Measurements from ENCODE around the gene MRGPRF.

MRGPRF gene

DNA sequence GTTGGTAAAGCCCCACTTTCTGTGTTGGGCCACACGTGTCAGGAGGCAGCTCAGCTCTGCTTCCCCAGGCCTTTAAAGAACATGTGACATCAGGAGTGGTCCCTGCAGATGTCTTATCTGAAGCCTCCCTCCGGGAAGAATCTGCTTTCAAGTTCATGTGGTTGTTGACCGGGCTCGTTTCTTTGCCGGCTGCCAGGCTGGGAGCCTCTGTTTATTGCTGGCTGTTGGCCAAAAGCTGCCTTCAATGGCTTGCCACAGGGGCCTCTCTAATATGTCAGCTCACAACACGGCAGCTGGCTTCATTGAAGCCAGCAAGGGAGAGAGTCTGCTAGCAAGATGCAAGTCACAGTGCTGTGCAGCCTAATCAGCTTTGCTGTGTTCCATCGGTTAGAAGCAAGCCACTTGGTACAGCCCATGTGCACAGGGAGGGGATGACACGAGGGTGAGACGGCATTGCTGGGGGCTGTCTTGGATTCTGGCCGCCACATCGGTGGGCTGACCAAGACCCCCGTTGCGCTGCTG, 14.6 kb downstream of the MRGPRF start:
- TF ChIP-seq, protein P1, sequence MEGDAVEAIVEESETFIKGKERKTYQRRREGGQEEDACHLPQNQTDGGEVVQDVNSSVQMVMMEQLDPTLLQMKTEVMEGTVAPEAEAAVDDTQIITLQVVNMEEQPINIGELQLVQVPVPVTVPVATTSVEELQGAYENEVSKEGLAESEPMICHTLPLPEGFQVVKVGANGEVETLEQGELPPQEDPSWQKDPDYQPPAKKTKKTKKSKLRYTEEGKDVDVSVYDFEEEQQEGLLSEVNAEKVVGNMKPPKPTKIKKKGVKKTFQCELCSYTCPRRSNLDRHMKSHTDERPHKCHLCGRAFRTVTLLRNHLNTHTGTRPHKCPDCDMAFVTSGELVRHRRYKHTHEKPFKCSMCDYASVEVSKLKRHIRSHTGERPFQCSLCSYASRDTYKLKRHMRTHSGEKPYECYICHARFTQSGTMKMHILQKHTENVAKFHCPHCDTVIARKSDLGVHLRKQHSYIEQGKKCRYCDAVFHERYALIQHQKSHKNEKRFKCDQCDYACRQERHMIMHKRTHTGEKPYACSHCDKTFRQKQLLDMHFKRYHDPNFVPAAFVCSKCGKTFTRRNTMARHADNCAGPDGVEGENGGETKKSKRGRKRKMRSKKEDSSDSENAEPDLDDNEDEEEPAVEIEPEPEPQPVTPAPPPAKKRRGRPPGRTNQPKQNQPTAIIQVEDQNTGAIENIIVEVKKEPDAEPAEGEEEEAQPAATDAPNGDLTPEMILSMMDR (IDR thresholded peaks at IDR 0.05; ENCODE audit: insufficient read depth, low read length, missing control alignments) = no peak
- no peak for DNase-seq (ENCODE audit: low read depth, low spot score)
- POLR2A ChIA-PET = no interaction called here
- CTCF ChIA-PET = interaction anchor here (1.3 kb wide), 1 partner anchor 9 kb away, joined by 4 read pairs; no protein-coding TSS in a partner anchor
- no peak overlapping the region for H3K4me3 ChIP-seq (ENCODE audit: low read depth, low read length)

DNA sequence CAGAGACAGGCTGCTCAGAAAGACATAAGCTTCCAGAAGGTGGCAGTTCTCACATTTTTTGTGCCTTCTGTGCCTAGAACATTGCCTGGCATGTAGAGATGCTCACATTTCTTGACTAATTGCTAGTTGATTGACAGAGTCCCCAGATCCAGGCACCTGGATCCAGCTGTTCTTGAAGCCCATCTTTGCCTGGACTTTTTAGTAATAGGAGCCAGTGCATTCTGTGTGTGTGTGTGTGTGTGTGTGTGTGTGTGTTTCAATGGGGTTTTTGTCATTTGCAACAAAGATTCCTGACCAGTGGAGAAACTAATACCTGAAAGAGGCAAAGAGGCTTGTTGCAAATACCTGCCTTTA, 15.1 kb downstream of the MRGPRF start:
- ChIA-PET CTCF (interaction anchor here (1.3 kb wide), 1 partner anchor 10 kb away, joined by 4 read pairs; no protein-coding TSS in a partner anchor), POLR2A (no interaction called here)
- TF ChIP-seq, protein P1 (IDR thresholded peaks at IDR 0.05; ENCODE audit: insufficient read depth, low read length, missing control alignments) = no peak

DNA sequence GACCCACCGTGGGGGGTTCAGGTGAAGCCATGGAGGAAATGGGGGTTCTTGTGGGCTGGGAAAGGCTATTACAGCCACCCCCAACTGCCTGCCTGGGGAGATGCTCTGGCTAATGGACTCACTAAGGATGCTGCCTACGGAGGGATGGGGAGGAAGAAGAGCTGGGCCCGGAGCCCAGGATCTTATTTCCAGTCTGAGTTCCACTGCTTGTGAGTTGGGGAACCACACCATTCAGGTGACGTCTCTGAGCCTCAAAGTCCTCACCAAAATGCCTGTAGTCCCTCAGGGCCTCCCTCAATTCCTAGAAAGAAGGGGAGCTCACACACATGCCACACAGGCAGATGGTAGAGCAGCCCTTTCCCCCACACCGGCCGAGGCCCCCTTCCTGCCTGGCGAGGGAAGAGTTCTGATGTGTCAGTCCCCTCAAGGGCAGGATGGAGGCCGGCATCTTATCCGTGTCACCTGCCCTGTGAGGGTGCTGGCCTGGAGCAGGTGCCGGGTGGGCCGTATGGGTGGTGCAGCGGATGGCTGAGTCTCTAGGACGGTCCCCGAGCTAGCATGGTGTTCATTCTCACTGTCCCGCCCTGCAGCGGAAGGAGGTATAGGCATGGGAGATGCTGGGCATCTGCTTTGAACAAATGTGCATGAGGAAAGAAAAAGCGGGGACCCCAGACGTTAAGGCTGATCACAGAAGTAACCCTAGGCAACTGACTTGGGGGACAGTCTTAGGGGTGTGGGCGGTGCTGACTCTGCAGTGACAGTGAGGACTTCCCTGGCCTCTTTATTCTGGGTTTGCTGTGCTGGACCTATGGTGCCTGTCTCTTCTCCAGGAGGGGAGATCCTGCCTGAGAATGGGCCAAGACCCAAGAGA, 15.7 kb downstream of the MRGPRF start:
- no peak overlapping the region for H3K4me3 ChIP-seq (ENCODE audit: low read depth, low read length)
- TF ChIP-seq, protein P1 (IDR thresholded peaks at IDR 0.05; ENCODE audit: insufficient read depth, low read length, missing control alignments) = no peak
- ChIA-PET POLR2A (no interaction called here), CTCF (interaction anchor here (1.3 kb wide), 1 partner anchor 10 kb away, joined by 4 read pairs; no protein-coding TSS in a partner anchor)
- DNase-seq (ENCODE audit: low read depth, low spot score) = no peak

More for the DNA sequence above, 15.1 kb downstream of the MRGPRF start:
- no peak for DNase-seq (ENCODE audit: low read depth, low spot score)
- no peak overlapping the region for H3K4me3 ChIP-seq (ENCODE audit: low read depth, low read length)

DNA sequence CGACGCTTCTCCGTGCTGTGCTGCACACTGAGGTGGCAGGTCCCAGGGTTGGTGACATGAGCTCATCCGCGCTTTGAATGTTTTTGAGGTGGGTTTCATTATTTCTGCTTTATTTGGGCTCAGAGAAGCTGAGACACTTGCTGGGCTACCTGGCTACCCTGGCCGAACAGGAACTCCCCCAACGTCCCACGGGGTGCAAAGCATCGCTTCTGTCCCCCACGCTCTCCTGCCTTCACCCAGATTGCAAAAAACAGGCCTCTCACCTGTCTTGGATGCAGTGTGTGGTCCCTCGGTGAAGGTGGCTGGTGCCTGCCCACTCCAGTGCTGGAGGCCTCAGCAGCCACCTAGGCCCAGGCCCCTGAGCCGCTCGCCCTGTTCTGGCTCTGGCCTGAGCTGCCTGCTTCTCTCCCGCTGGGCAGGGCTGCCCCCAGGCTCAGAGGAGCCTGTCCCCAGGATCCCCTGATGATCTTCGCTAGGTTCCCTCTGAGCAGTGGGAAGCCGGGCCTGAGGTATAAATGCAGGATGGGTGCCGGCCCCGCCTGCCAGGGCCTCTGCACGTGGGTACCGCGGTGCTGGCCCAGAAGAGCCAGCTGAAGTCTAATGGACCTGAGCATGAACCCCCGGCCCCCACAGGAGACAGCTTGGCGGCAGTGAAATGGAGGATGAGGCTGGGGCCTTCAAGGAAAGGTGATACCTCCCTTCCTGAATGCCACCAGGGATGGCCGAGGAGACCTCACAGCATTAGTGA, 16.5 kb downstream of the MRGPRF start:
- POLR2A ChIA-PET = no interaction called here
- TF ChIP-seq, protein P1 (IDR thresholded peaks at IDR 0.05; ENCODE audit: insufficient read depth, low read length, missing control alignments) = no peak
- CTCF ChIA-PET = no interaction called here
- H3K4me3 ChIP-seq (ENCODE audit: low read depth, low read length) = no peak overlapping the region
- DNase-seq (ENCODE audit: low read depth, low spot score) = no peak

DNA sequence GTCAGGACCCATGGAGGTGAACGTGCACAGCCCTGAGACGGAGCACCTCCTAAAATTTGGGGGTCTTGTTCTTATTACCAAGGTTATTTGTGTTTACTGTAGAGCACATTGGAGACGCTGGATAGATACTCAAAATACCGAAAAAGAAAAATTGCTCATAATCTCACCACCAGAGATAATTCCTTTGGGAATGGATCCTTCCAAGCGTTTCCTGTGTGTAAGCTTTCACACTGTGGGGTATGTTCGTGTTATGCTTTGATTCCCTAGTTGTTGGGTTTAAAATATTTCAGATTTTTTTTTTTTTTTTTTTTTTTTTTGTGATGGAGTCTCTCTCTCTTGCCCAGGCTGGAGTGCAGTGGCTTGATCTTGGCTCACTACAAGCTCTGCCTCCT, 18.2 kb downstream of the MRGPRF start:
- no peak overlapping the region for H3K4me3 ChIP-seq (ENCODE audit: low read depth, low read length)
- CTCF ChIA-PET = no interaction called here
- POLR2A ChIA-PET = no interaction called here
- TF ChIP-seq, protein P1 (IDR thresholded peaks at IDR 0.05; ENCODE audit: insufficient read depth, low read length, missing control alignments) = no peak
- DNase-seq (ENCODE audit: low read depth, low spot score) = no peak

Measured in AG04449 (cell line).